ENCODE measurements around the gene FTO. TPM values are rescaled to one million over a fixed set of nuclear protein-coding genes. Genes with fewer than 3 reads are reported as not detected.

The FTO gene
- total RNA-seq, 1 experiment from 2014 or later: 118 TPM

DNA sequence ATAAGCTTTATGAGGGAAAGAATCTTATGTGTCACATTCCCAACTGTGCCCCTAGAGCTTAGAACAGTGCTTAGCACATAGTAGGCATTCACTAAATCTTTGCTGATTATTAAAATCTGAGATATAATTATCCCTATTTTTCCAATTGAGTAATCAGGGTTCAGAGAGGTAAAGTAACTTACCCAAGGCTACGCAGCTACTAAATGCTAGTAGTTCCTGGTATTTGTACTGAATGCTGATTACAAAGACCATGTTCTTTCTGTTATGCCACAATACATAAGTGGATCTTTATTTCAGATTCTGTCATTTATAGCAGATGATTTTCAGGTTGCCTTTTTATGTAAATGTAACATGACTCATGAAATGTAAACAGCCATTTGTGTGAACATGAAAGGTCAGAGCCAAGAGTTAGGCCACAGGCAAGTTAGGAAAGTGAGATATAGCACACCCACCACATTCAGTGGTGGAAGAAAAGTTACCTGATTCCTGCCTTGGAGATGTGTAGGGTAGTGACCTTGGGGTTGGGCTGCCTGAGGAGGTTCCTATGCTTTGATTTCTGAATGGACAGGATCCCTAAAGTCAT, 77.2 kb downstream of the FTO start:
- no peak for DNase-seq (ENCODE audit: low read depth)

DNA sequence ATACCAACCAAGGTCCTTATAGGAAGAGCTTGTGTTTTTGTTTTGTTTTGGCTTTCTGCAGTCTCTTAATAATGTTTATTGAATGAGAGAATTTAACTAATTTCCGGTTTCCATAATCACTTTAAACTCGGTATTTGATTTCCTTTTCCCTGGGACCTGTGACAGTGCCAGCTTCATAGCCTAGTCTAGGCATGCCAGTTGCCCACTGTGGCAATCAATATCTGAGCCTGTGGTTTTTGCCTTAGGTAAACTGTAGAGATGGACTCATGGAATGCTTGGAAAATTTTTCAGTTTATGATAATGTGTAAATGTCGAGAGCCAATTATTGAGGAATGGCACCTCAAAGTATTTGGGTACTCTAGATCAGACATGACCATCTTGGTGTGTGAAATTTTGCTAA, 78.2 kb downstream of the FTO start:
- no peak for DNase-seq (ENCODE audit: low read depth)

DNA sequence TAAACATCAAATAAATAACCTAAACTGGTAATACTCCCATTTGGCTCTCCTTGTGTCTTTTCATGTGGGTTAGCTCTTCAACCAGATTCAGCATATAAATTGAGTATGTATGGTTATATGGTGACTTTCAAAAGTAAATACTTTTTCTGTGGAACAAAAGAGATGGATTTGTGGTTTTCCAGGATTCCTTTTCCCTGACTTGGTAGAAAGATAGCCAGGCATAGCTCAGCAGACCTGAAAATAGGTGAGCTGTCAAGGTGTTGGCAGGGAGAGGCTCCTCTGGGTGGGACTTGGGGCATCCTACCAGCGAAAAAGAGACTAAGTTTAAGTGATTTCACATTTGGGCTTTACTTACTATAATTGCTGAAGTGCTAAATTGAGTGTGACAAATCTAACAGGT, 80.3 kb downstream of the FTO start:
- DNase-seq (ENCODE audit: low read depth): no peak

DNA sequence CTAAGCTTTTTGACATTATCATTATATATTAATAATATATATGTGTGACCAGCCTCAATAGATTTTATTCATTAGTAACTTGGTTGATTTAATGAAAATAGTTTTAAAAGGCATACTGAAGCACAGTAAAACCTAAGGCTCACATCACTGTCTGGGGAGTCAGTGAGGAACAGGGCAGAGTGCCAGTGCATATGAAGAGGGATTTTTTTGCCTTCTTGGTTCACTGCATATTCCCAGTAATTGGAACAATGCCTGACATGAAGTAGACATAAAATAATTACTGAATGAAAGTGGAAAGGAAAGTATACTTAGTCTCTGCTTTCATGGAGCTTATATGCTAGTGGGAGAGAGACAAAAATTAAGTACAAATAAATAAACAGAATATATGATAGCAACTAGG, 81.1 kb downstream of the FTO start:
- DNase-seq (ENCODE audit: low read depth): no peak

DNA sequence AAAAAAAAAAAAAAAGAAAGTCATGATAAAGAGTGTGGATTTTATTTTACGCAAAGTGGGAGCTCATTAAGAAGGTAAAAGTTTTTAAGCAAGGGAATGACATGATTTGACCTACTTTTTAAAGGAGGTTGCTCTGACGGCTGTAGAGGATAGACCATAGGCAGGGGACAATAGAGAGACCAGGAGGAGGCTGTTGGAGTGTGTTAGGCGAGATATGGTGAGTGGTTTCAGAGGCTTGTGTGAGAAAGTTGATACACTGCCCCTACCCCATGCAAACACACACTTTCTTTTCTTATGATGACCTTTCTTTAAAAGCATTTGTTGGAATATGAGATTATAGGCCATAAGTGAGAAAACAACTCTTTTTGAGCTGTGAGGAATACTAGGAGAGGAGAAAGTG, 82.0 kb downstream of the FTO start:
- no peak for DNase-seq (ENCODE audit: low read depth)

DNA sequence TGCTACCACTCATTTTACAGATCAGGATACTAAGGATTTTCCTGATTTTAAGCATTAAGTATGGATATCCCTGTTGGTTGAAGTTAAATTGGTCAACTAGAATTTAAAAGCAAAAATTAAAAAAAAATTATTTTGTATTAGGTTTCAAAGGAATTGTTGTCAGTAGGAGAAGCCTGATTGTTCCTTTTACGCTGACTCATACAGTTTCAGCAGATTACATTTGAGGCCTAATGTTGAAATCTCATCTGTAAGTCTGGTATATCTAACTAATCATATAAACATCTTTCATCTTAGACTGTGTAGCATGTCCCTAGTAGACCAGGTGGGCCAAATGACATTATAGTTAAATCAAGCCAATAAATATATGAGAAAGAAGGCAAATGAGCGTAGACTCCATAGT, 83.5 kb downstream of the FTO start:
- DNase-seq (ENCODE audit: low read depth): no peak

DNA sequence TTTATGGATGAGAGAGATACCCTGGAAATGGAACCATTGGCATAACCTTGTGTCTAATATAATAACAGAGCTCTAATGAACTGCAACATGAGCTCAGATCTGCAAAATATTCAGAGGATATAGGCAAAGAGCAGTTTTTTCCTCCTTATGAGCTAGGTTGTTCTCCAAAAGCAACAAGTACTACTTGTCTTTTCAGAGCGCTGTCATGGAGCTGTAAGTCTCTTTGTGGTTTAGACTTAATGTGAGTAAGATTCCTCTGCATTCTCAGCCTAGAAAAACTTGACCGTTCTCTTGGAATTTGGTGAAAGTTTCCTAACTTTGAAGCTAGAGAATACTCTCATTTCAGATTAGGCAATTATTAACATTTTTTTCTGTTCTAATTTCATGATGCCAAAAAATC, 85.2 kb downstream of the FTO start:
- peak; percentile 84 for DNase-seq (ENCODE audit: low read depth)

DNA sequence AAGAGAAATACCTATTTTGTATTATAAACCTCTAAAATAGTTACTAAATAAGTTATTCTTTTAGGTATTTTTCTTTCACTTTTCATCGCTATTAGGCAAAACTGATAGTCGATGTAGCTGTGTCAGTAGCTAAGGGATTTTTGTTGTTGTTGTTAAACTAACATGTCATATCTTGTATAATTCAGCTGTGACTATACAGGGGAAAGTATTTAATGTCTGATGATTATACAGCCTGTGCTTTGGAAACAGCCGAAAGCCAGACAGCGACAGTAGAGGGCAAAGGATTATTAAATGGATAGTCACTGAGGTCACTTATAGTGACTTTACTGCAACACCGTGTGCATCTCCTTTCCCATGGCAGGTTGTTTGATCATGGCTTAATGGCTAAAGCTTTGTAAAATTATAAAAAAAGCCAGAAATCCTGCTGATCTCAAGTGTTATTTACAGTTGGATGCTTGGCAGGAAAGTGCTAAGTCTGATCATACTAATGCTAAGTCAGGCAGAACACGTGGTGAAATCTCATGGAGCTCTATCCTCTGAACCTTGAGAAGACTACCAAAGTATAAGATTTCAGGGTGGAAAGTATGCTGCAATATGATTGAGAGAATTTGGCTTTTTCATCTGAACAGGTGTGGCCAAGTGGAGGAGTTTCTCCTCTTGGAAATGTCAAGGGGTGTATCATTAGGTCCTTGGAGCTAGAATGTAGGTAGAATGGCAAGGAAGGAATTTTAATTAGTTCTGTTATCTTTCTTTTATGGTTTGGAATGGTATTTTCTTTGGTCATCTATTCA, 88.4 kb downstream of the FTO start:
- DNase-seq (ENCODE audit: low read depth): no peak

DNA sequence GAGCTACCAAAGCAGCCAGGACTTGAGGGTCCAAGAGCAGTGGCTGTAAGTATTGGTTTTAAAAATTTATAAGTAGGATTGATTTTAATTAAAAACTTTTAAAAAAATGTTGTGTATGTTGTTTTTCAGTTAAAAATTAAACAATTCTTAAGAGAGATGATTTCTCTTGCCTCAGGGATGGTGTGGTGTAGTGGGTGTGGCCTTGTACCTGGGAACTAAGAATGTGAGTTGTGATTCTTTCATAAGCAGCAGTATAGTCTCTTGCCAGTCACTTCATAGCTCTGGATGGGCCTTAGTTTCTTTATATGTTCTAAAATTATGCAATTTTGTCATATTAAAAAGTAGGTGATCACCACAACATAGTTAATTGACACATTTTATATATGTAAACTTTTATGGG, 99.5 kb downstream of the FTO start:
- DNase-seq (ENCODE audit: low read depth): no peak

DNA sequence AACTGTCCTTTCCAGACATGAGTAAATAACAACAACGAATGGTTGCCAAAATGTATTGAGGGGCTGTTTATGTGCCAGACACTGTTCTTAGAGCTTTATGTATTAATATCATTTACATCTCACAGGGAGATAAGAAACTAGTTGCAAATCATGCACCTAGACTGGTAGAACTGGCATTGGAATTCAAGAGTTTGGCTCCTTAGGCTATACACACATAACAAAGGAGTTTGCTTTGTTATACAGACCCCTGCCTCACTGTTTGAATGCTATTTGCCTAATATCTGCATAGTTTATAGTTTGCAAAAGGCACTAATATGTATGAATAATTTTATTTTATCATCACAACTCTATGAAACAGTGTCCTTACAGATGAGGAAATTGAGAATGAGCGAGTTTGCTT, 100.0 kb downstream of the FTO start:
- no peak for DNase-seq (ENCODE audit: low read depth)

DNA sequence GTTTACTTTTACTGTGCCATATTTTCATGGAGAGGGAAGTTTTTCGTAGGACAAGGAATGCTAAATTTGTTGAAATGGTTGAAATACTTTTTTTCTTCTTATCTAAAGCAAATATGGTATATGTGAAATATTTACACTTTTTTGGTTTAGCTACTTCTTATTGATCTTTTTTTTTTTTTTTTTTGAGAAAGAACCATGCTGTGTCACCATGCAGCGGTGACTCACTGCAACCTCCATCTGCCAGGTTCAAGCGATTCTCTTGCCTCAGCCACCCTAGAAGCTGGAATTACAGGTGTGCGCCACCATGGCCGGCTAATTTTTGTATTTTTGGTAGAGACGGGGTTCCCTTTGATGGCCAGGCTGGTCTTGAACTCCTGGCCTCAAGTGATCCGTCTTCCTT, 100.5 kb downstream of the FTO start:
- no peak for DNase-seq (ENCODE audit: low read depth)

DNA sequence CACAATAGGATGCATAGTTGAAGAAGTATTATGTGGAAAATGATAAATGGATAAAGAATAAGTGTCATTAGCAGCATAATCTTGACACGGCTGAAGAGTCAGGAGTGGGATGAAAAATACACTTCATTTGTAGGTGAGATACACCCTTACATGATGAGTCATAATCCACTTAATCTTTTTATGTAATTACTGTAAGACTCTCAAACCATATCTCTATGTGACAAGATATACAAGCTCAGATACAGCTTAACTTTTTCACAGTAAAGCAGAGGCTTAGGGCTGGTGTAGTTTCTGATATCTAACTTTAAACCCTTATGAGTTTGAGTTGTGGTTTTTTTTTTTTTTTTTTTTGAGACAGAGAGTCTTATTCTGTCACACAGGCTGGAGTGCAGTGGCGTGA, 101.2 kb downstream of the FTO start:
- DNase-seq (ENCODE audit: low read depth): no peak

DNA sequence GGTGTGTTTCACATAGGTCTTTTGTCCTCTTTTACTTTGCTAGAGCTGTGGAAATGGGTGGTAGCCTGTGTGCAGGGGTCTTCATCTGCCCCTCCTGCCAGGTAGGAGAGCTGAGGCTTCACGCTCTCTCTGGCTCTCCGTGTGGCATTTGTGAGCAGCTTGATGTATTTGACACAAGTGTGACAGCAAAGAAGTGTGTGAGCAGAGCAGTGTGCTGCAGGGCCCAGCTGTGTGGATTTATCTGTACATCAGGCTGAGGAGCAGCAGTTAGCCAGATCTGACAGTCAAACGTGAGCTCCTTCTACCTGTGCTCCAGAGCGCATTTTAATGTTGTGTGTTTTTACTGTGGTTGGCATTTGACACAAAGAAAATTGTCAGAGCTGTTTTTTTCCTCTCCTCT, 101.8 kb downstream of the FTO start:
- DNase-seq (ENCODE audit: low read depth): no peak

DNA sequence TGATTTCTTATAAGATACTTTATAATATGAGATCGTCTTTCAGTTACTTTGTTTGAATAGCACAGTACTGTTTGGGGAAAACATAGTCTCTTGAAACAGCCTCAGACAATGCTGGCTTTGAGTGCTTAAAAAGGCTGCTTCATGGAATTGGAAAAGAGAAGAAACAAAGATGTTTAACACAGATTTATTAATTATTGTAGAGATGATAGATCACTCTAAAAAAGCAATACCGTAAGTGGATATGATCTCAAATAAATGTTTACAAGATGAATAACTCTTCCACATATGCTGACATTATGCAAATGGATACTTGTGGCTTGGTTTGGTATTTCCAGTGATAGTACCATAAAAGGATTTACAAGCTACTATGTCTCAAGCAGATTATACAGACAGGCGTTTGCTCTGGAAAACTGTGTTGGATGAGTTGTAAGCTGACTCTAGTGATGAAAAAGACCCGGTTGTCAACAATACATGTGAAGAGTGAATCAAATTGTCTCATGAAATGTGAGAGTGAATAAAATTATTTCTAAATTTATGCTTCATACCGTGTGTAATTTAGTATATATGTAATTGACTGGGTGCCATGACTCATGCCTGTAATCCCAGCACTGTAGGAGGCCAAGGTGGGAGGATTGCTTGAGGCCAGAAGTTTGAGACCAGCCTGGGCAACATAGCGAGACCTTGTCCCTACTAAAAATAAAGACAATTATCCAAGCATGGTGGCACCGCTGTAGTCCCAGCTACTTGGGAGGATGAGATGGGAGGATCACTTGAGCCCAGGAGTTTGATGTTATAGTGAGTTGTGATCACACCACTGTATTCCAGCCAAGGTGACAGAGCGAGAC, 105.4 kb downstream of the FTO start:
- DNase-seq (ENCODE audit: low read depth): peak; percentile 83

DNA sequence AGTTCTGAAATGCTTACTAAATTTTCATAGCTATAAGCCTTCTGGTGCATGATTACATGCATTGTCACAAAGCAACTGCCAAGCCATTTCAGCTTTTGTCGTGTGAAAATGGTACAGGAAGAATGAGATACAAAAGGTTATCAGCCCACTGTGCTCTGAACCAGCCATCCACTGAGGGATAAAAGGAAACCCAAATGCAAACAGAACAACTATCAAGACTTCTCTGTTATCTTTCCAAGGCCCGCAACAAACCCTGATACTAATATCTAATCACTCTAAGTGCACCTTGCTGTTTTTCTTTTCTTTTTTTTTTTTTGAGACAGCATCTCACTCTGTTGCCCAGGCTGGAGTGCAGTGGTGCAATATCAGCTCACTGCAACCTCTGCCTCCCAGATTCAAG, 109.0 kb downstream of the FTO start:
- no peak for DNase-seq (ENCODE audit: low read depth)

DNA sequence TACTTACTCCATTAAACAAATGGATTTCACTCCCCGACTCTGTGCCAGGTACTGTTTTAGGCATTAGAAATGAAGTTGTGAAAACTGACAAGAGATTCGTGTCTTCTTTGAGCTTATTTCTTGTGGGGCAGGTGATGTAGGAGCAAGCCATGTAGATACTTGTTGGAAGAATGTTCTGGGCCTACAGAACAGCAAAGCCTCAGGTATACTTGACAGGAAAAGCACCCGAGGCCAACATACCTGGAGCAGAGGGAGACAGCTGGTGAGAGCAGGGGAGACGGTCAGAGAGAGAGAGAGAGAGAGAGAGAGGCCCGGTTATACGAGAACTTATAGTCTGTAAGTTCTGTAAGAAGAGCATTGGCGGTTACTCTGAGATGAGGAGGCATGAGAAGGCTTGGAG, 110.8 kb downstream of the FTO start:
- DNase-seq (ENCODE audit: low read depth): no peak

DNA sequence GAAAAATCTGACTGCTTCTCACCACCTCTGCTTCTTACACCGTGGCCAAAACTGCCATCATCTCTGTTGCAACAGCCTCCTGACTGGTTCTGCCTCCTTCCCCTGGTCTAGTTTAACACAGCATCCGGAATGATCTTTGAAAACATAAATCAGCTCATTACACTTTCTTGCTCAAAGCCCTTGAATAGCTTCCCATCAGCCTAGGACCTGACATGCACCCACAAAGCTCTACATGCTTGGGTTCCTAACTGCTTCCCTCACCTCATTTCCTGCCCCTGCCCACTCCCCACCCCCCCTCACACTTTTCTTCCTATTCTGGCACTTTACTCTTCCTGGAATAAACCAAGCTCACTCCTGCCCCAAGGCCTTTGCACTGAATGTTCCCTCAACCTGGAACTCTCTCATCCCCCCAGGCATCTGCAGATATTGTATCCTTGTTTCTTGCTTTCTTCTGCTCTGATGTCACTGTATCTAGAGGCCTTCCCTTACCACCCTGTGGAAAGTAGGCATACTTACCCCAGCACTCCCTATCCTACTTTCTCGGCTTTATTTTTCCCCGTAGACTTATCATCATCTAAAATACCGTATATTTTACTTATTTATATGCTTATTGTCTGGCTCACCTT, 112.4 kb downstream of the FTO start:
- no peak for DNase-seq (ENCODE audit: low read depth)

DNA sequence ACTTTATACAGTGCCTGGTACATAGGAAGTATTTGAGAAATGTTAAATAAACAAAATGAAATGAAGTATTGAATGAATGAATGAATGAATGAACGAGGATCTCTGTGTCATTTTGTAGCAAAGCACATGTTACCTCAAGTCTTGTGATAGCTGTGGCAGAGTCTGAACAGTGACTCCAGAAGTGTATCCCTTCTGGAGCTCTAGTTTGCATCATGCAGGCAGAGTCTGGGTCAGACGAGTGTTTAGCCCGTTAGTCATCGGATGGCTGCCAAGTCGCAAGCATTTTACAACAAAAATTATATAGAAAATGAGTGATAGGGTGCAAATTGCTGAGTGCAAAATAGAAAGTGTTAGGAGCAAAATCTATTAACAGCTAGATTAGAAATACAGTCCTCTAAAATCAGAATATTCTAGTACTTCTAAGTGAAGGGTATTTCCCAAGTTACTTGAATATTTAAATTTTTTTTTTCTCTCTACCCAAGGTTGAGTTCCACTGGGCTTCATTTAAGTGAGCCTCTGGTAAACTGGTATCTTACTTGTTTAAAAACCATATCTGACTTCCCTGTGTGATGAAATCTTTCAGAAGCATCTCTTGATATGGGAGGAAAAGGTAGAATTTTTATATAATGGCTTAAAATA, 113.3 kb downstream of the FTO start:
- DNase-seq (ENCODE audit: low read depth): peak; percentile 93

DNA sequence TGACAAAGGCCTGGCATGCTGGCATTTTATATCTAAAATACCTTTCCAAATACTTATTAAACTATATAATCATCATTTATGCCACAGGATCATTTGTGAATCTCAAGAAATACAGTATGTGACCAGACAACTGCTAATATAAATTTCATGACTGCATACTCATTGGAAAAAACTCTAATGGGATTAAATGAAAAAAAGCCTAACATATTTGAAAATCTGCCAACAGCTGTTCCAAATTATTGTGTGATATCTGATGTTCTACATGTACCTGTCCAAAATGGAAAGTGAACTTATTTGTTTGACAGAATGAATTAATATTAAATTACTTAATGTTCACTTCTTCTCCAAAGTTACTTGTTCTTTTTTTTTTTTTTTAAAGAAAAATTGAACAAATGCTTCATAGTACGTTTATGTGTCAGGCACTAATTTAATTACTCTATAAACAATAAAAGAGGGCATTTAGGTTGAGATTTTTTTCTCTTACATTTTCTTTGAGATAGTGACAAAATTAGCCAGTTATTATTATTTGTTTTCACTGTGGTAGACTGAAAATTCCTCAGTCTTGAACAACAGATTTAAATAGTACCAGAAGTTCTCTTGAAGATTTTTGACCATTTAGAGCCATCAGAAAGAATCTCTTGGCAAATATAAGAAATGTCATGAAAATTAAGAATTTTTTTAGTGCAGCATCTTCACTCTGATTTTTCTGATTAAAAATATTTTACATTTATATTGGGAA, 114.0 kb downstream of the FTO start:
- peak; percentile 80 for DNase-seq (ENCODE audit: low read depth)

DNA sequence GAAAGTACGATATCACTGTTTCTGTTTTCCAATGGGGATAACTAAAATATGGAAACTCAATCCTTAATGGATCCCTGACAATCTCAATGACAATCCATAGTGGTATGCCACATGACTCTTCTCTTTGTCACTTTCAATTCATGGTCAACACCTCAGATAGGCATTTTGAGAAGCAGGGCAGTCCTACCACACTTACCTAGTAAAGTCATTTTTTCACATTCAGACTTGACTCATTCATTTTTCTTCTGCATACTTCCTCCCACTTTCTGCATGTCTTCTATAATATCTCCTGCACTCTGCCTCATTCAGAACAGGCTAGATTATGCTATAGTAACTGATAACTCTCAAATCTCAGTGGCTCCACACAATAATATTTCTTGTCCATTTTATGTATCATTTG, 117.5 kb downstream of the FTO start:
- peak; percentile 39 for DNase-seq (ENCODE audit: low read depth)
